ENCODE data around the gene GALE. TPM values are rescaled to one million over a fixed set of nuclear protein-coding genes. Genes with fewer than 3 reads are reported as not detected.

Gene GALE
- total and polyA plus RNA-seq, 2 donors (not counting 1 experiment from before 2014, with no cell fraction given), result 11.9 to 16.0 TPM

GRCh38 chr1:23845163-23845562 is 44.6 kb upstream of the GALE start:
- H3K4me2 ChIP-seq (ENCODE audit: extremely low read depth, insufficient read depth, low read length), result no peak overlapping the region
- DNase-seq (ENCODE audit: low read depth in 2 of 2), result no peak
- H3K9ac ChIP-seq (ENCODE audit: insufficient read depth, low read length), result no peak overlapping the region
- H3K4me1 ChIP-seq (ENCODE audit: control insufficient read depth, extremely low read depth, insufficient read depth, low read length), result no peaks in the 10 kb centered on the region
- no peaks in the 10 kb centered on the region for H3K36me3 ChIP-seq (ENCODE audit: control insufficient read depth, insufficient read depth, low read length)
- H3K79me2 ChIP-seq (ENCODE audit: control insufficient read depth, insufficient read depth, low read length), result no peaks in the 10 kb centered on the region
- H3K27ac ChIP-seq (ENCODE audit: insufficient read depth, low read length), result no peak overlapping the region
- no peaks in the 10 kb centered on the region for H4K20me1 ChIP-seq (ENCODE audit: control insufficient read depth, extremely low read depth, insufficient read depth, low read length)
- H3K9me3 ChIP-seq (ENCODE audit: control insufficient read depth, insufficient read depth, low read depth, low read length), result no peaks in the 10 kb centered on the region
- H3K4me3 ChIP-seq (replicated peaks in 1 of 4; ENCODE audit: control extremely low read depth in 1 of 4, insufficient read depth in 1 of 4, low read depth in 3 of 4, low read length in 4 of 4), result no peak overlapping the region
- H3K27me3 ChIP-seq (ENCODE audit: control insufficient read depth, insufficient read depth, low read length), result peaks cover 3% of the 10 kb centered on the region
- no peak overlapping the region for H2AFZ ChIP-seq (ENCODE audit: low read length)
- TF ChIP-seq CTCF (conservative IDR thresholded peaks at IDR 0.05 in 1 of 2, IDR thresholded peaks at IDR 0.05 in 1 of 2; ENCODE audit: low read depth in 1 of 2, low read length in 2 of 2) (no peak), EZH2 (IDR thresholded peaks at IDR 0.05; ENCODE audit: low read length, missing control alignments) (no peak)

- Histone ChIP-seq H3K4me2 (ENCODE audit: extremely low read depth, insufficient read depth, low read length) (no peak overlapping the region), H3K4me3 (replicated peaks in 1 of 4; ENCODE audit: control extremely low read depth in 1 of 4, insufficient read depth in 1 of 4, low read depth in 3 of 4, low read length in 4 of 4) (no peak overlapping the region), H3K9ac (ENCODE audit: insufficient read depth, low read length) (no peak overlapping the region), H3K36me3 (ENCODE audit: control insufficient read depth, insufficient read depth, low read length) (no peaks in the 10 kb centered on the region), H3K4me1 (ENCODE audit: control insufficient read depth, extremely low read depth, insufficient read depth, low read length) (no peaks in the 10 kb centered on the region), H3K27me3 (ENCODE audit: control insufficient read depth, insufficient read depth, low read length) (peaks cover 3% of the 10 kb centered on the region), H4K20me1 (ENCODE audit: control insufficient read depth, extremely low read depth, insufficient read depth, low read length) (no peaks in the 10 kb centered on the region), H2AFZ (ENCODE audit: low read length) (no peak overlapping the region), H3K27ac (ENCODE audit: insufficient read depth, low read length) (no peak overlapping the region), H3K9me3 (ENCODE audit: control insufficient read depth, insufficient read depth, low read depth, low read length) (no peaks in the 10 kb centered on the region), H3K79me2 (ENCODE audit: control insufficient read depth, insufficient read depth, low read length) (no peaks in the 10 kb centered on the region)
- no peak for DNase-seq (ENCODE audit: low read depth in 2 of 2)
- TF ChIP-seq CTCF (conservative IDR thresholded peaks at IDR 0.05 in 1 of 2, IDR thresholded peaks at IDR 0.05 in 1 of 2; ENCODE audit: low read depth in 1 of 2, low read length in 2 of 2), result no peak
- TF ChIP-seq EZH2 (IDR thresholded peaks at IDR 0.05; ENCODE audit: low read length, missing control alignments), result no peak
Measured at GRCh38 chr1:23843644-23844043, 43.1 kb upstream of the GALE start.

GRCh38 chr1:23838401-23838866 is 37.9 kb upstream of the GALE start:
- DNase-seq (ENCODE audit: low read depth in 2 of 2), result peak; percentile 21 to 33
- H3K79me2 ChIP-seq (ENCODE audit: control insufficient read depth, insufficient read depth, low read length), result no peaks in the 10 kb centered on the region
- peak overlapping the region; percentile 60 for H2AFZ ChIP-seq (ENCODE audit: low read length)
- H3K9ac ChIP-seq (ENCODE audit: insufficient read depth, low read length), result no peak overlapping the region
- no peak overlapping the region for H3K27ac ChIP-seq (ENCODE audit: insufficient read depth, low read length)
- no peaks in the 10 kb centered on the region for H3K36me3 ChIP-seq (ENCODE audit: control insufficient read depth, insufficient read depth, low read length)
- peaks cover 12% of the 10 kb centered on the region for H3K27me3 ChIP-seq (ENCODE audit: control insufficient read depth, insufficient read depth, low read length)
- H3K9me3 ChIP-seq (ENCODE audit: control insufficient read depth, insufficient read depth, low read depth, low read length), result no peaks in the 10 kb centered on the region
- H3K4me2 ChIP-seq (ENCODE audit: extremely low read depth, insufficient read depth, low read length), result peak overlapping the region; percentile 82
- H3K4me1 ChIP-seq (ENCODE audit: control insufficient read depth, extremely low read depth, insufficient read depth, low read length), result no peaks in the 10 kb centered on the region
- H3K4me3 ChIP-seq (replicated peaks in 1 of 4; ENCODE audit: control extremely low read depth in 1 of 4, insufficient read depth in 1 of 4, low read depth in 3 of 4, low read length in 4 of 4), result peak overlapping the region; percentile 7 to 42 (median 27)
- TF ChIP-seq CTCF (conservative IDR thresholded peaks at IDR 0.05 in 1 of 2, IDR thresholded peaks at IDR 0.05 in 1 of 2; ENCODE audit: low read depth in 1 of 2, low read length in 2 of 2), result no peak
- TF ChIP-seq EZH2 (IDR thresholded peaks at IDR 0.05; ENCODE audit: low read length, missing control alignments), result no peak
- H4K20me1 ChIP-seq (ENCODE audit: control insufficient read depth, extremely low read depth, insufficient read depth, low read length), result no peaks in the 10 kb centered on the region
